WI38 (cell line): ENCODE results near the gene PCBD2.

Experiments
- H3K4me3 ChIP-seq: 2 replicates; pipeline ENCODE4 v1.5.1; 2011; ENCODE audit warnings: low read depth, mild to moderate bottlenecking, control low read depth, low read length
- CTCF ChIP-seq: IDR thresholded peaks from 2 replicates; pipeline ENCODE4 v1.5.1; 2012; ENCODE audit warnings: low read depth, mild to moderate bottlenecking, control low read depth, low read length

PCBD2 gene

DNA sequence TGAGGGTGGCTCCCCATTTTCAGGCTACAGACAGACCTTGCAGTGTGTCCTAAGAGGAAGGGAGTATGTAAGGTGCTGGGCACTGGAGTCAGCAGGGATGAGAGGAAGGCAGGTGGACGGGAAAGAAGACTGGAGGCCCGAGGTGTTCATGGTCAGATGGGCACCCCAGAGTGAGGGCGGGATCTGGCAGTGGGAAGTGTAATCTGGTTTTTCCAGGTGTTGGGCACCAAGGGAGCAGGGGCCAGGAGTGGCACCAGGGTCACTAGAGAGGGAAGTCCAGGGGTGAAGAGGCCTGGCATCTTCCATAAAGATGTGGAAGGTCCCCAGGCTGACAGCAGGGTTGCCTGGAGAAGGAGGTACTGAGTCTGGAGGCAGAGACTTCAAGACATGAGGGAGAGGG lies 99.4 kb downstream of the PCBD2 start:
- no peak for TF ChIP-seq CTCF
- no peak overlapping the region for H3K4me3 ChIP-seq

DNA sequence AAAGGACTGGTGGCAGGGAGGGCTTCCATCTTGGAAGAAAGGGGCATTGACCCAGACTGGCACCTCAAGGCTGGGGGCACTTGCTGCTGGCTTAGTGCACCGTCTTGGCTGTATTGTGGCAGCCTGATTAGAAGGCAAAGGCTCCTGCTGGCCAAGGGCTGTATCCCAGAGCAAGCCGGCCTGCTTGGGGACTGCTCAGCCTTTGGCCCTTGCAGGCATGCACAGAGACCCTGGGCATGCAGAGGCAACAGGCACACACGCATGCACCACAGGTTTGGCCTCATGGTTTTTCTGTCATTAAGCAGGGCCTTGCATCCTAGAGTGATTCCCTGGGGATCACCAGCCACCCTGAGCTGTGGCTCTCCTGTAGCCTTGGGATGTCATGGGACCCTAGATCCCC lies 100.1 kb downstream of the PCBD2 start:
- no peak overlapping the region for H3K4me3 ChIP-seq
- TF ChIP-seq CTCF = no peak

- TF ChIP-seq CTCF = no peak
- H3K4me3 ChIP-seq = no peak overlapping the region
Observed at GRCh38 chr5:135007305-135007704, 102.4 kb downstream of the PCBD2 start.

- no peak for TF ChIP-seq CTCF
Observed at GRCh38 chr5:135007749-135008363, 102.9 kb downstream of the PCBD2 start.

GRCh38 chr5:135008556-135008955 lies 103.6 kb downstream of the PCBD2 start:
- no peak for TF ChIP-seq CTCF
- H3K4me3 ChIP-seq = no peak overlapping the region

More at GRCh38 chr5:135007749-135008363, 102.9 kb downstream of the PCBD2 start:
- no peak overlapping the region for H3K4me3 ChIP-seq

DNA sequence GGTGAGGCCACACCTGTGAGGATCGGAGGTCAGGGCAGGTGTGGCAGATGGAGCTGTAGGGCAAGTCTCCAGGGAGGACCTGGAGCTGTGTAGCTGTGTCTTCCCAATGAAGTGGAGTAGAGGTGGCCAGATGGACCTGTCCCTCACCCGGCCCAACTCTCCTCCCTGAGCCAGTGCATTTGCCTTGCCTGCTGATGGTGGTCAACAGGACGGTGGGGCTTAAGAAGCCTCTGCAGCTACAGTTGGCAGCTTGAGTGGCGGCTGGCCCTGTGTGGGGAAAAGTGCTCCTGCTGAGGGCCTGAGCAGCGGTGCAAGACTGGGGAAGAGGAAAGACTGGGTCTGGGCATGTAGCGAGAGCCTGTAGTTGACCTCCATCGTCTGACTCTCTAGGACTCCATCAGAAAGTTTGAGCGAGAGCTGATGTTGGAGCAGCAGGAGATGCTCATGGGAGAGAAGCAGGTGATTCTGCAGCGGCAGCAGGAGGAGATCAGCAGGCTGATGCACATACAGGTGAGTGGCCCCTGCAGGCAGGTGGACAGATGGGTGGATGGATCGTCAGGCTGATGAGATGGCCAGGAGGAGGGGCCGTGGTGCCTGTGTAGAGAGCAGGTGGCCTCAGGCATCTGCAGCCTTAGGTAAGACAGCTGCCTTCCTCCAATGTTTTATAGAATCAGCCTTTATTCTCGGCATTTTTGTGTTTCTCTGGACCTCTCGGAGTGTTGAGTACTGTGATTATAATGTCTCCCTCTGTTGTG lies 104.2 kb downstream of the PCBD2 start:
- TF ChIP-seq CTCF = no peak
- H3K4me3 ChIP-seq = no peak overlapping the region

DNA sequence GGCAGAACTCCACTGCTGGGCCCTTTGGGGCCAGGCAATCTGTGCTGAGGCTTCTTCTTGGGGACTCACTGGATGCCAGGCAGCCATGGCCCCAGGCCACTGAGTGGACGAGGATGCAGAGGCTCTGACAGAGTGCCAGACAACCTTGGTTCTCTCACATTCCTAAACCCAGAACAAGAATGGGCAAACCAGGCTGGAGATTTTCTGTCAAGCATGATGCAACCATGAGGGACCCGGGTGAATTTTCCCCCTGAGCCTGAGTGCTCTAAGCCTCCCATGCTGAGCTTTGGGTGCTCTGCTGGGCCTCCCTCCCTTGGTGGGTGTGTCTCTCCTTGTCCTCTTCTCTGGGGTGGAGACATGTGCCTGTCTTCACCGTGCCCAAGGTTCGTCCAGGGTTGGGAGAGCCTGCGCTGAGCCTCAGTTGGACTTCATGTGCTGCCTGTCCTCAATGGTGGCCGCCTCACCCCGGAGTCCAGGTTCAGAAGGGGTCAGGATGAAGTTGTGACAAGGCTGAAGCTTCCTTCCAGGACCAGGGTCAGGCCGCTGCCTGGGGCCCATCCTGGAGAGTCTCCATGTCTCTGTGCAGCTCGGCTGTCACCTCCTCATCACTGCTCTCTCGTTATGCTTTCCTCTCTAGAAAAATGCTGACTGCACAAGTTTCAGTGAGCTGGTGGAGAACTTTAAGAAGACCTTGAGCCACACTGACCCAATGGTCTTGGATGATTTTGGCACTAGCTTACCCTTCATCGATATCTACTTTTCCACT lies 105.0 kb downstream of the PCBD2 start:
- no peak overlapping the region for H3K4me3 ChIP-seq
- TF ChIP-seq CTCF = no peak
